Activated gamma-delta T cell (primary cell): Measurements from ENCODE around the gene METTL15.
A peak's percentile ranks its signal among the peaks of the same experiment; 100 is the strongest.
"Not testable (repeated sequence)": the region's sequence is repeated elsewhere in the genome, so short reads cannot be mapped to it uniquely, and the experiment has no call there.

Source experiments
- DNase-seq: peaks from one replicate; lab custom pipeline; 2025; lab: John Stamatoyannopoulos, UW
- total RNA-seq, 2 donors: gene quantifications; one replicate each; lab custom pipeline; 2026; lab: John Stamatoyannopoulos, UW

The METTL15 gene
- 17.3 to 19.8 reads per million in 2 donors for total RNA-seq

GRCh38 chr11:28107750-28108618 lies at the start of gene METTL15, which contains the start of gene KIF18A:
Gene METTL15 (plus strand): TSS chr11:28108388. CDS start chr11:28113335, 4,947 bp downstream.
Gene KIF18A (minus strand): TSS chr11:28108156. CDS start chr11:28097947, 10,209 bp downstream.
- DNase-seq = peak; percentile 99

- DNase-seq = no peak
These were observed 36.9 kb upstream of the METTL15 start for GRCh38 chr11:28071305-28071704.

- DNase-seq = no peak
These were observed 35.9 kb upstream of the METTL15 start for GRCh38 chr11:28072321-28072720.

- no peak for DNase-seq
These were observed 30.7 kb upstream of the METTL15 start for GRCh38 chr11:28077521-28077920.

- no peak for DNase-seq
These were observed 25.1 kb upstream of the METTL15 start for GRCh38 chr11:28083118-28083517.

- DNase-seq = no peak
These were observed 21.6 kb upstream of the METTL15 start for GRCh38 chr11:28086569-28086968.

GRCh38 chr11:28087192-28087591 lies 21.0 kb upstream of the METTL15 start:
- not testable (repeated sequence) for DNase-seq

GRCh38 chr11:28087693-28088092 lies 20.5 kb upstream of the METTL15 start:
- DNase-seq = not testable (repeated sequence)

- no peak for DNase-seq
These were observed 18.8 kb upstream of the METTL15 start for GRCh38 chr11:28089378-28089777.

- DNase-seq = no peak
These were observed 18.0 kb upstream of the METTL15 start for GRCh38 chr11:28090052-28090749.

- DNase-seq = no peak
These were observed 15.4 kb upstream of the METTL15 start for GRCh38 chr11:28092786-28093185.

- no peak for DNase-seq
These were observed 9.9 kb upstream of the METTL15 start for GRCh38 chr11:28098257-28098656.

- DNase-seq = no peak
These were observed 8.5 kb upstream of the METTL15 start for GRCh38 chr11:28099715-28100114.

GRCh38 chr11:28100665-28101064 lies 7.5 kb upstream of the METTL15 start:
- DNase-seq = no peak

GRCh38 chr11:28102300-28102699 lies 5.9 kb upstream of the METTL15 start:
- DNase-seq = not testable (repeated sequence)

GRCh38 chr11:28104425-28104824 lies 3.8 kb upstream of the METTL15 start:
- no peak for DNase-seq

- DNase-seq = no peak
These were observed 3.2 kb upstream of the METTL15 start for GRCh38 chr11:28104984-28105383.

GRCh38 chr11:28105869-28106268 lies 2.3 kb upstream of the METTL15 start:
- no peak for DNase-seq

GRCh38 chr11:28106353-28107043 lies 1.7 kb upstream of the METTL15 start:
- DNase-seq = no peak

GRCh38 chr11:28107191-28107749 lies 918 bp upstream of the METTL15 start:
- no peak for DNase-seq

- DNase-seq = no peak
These were observed 770 bp downstream of the METTL15 start for GRCh38 chr11:28108958-28109357.
